ENCODE data around the gene PID1.
"Not testable (repeated sequence)": the region's sequence is repeated elsewhere in the genome, so short reads cannot be mapped to it uniquely, and the experiment has no call there.

Gene PID1

DNA sequence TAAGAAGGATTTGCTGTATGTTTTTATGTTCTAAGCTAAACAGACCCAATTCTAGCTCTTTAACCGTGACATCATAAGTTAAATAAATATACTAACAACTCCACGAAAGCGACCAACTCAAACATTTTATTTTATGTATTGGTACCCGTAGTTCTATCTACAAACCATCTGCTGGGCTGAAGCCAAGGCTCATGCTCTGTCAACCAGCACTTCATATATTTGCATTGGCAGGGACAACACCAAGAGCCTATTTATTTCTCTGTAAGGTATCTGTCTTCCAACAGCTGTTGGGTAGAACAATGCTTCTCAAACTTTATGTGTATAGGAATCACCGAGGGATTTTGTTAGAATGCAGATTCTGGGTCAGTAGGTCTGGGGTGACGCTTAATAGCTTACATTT lies 64.5 kb downstream of the PID1 start:
- DNase-seq, result no peak

DNA sequence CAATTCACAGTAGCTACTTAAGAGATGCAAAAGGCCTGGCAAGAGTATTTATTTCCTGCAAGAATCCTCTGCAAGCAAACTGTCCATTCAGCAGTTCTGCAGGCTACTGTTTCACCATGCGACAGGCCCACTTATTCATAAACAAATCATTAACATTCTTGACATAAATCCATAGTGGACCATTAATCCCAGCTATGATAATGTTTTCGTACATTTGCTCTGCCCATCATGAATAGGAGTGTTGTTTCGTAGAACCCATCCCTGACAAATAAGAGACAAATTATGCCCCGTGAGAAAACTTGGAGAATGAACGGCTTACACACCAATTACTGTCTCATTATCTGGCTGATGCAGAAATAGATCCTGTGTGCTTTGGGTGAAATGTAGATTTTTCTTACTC lies 65.4 kb downstream of the PID1 start:
- DNase-seq, result no peak

DNA sequence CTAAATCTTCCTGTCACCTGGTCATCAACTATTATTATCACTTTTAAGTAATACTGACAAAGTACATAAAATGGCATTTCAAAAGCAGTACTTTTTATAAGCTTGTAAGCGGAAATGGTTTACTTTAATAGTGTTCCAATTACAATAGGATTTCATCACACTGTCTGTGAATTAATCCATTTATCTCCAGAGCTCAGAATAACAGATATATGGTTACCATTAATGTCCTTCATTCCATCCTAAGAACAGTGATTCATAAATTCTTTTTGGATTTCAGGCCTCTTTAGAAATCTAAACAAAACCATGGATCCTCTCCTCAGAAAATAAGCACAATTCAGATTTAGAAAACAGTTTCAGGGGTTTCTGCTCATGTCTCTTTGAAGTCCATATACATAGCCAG lies 68.4 kb downstream of the PID1 start:
- DNase-seq, result no peak

DNA sequence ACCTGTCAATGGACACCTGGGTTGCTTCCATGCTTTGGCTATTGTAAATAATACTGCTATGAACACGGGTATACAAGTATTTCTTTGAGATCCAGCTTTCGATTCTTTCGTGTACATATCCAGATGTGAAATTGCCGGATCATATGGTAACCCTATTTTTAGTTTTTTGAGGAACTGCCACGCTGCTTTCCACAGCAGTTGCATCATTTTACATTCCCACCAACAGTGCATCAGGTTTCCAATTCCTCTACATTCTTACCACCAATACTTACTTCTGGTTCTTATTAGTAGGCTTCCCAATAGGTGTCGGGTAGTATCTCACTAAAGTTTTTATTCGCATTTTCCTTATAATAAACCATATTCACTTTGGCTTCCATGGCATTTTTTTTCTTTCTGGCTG lies 69.6 kb downstream of the PID1 start:
- no peak for DNase-seq

DNA sequence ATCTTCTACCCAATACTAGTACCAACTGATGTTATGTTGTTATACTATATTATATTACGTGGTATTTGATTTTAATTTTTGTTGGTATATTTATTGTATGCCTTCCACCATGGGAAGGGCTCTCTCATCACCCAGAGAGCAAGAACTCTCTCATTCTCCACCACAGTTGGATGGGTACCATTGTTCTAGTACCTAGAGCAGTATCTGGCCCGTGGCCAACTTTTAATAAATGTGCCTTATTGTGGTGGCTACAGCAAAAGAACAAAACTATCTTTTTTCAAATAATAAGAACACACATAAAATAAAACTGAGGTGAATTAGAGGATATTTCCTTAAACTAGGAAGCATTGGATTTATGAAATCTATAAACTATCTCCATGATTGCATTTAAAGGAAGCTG lies 71.8 kb downstream of the PID1 start:
- no peak for DNase-seq

DNA sequence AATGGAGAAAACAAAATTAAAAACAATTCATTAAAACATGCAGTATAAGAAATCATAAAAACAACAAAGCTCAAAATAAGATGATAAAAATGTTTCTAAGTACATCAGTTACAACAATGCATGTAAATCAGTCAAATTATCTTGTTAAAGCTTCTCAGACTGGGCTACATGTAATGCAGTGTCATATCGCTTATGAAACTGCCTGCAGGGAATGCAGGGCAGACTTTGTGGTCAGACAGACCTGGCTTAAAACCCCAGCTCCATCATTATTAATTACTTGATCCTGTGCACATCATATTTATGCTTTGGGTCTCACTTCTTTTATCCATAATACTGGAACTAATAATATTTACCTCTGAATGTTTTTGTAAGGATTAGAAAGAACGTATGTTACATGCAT lies 74.6 kb downstream of the PID1 start:
- DNase-seq, result no peak

DNA sequence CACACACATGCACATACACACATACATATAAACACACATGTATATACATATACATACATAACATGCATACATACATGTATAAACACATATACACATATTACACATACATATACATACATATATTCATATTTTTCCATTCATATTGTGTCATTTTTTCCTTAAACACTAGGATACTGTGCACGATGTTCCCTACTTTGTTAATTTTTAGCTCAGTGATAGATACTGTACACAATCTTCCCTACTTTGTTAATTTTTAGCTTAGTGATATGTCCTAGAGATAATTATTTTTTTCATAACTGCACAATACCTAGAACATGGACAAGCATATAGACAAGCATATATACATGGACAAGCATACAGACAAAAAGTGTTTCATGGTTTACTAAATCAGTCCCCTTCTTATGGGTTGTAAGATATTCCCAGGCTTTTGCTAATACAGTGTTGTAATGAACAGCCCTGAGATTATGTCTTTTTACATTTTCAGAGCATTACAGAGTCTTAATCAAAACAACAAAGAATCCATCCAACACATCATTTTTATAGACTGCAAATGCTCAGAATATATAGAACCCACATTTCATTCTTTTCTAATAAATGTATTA lies 75.6 kb downstream of the PID1 start:
- no peak for DNase-seq

DNA sequence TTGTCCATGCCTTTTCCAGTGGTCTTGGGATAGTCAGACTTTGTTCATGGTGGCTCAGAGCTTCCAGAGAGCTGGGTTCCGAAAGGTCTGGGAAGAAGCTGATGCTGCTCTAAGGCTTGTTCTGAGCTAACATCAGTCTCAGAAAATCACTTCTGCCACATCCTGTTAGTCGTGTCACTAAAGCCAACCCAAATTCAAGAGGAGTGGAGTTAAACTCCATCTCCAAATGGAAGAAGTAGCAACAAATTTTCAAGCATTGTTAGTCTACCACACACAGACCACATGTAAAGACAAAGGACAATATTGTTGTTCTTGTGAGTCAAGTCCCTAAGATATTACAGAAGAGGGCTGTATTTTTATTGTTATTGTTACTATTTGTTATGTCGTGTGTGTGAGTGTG lies 77.8 kb downstream of the PID1 start:
- no peak for DNase-seq

DNA sequence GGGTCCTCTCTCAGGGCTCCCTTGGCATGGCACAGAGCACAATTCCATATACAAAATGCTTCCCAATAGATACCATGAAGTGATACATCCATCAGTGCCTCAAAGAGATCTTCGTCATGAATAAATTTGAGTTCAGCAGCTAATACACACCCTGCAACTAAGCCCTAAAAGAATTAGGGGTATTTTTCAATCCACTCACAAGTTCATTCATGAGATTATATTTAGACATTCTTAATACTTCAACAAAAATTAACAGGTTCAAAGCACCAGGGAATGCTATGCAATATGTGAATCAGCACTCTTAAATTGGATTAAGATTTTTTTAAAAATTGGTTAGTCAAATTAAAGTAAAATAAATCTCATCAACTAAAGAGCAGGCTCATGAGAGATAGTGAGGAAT lies 79.7 kb downstream of the PID1 start:
- DNase-seq, result no peak

DNA sequence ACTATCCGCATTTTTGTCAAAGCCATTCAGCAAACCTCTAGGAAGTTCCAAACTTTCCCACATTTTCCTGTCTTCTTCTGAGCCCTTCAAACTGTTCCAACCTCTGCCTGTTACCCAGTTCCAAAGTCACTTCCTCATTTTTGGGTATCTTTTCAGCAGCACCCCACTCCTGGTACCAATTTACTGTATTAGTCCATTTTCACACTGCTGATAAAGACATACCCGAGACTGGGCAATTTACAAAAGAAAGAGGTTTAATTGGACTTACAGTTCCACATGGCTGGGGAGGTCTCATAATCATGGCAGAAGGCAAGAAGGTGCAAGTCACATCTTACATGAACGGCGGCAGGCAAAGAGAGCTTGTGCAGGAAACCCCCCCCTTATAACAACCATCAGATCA lies 84.0 kb downstream of the PID1 start:
- DNase-seq, result not testable (repeated sequence)

DNA sequence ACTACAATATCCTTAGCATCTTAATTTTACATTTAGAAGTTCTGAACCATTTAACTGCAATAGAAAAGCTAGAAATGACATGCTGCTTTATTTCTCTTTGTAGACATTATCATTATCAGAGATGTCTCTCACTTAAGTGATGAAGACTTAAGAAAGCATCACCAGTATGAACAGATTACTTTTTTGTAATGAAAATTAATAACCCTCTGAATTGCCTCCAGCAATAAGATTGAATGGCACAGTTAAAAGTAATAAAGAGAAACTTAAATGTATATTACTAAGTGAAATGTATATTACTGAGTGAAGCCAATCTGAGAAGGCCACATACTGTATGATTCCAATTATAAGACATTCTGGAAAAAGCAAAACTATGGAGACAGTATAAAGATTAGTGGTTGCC lies 89.4 kb downstream of the PID1 start:
- no peak for DNase-seq

DNA sequence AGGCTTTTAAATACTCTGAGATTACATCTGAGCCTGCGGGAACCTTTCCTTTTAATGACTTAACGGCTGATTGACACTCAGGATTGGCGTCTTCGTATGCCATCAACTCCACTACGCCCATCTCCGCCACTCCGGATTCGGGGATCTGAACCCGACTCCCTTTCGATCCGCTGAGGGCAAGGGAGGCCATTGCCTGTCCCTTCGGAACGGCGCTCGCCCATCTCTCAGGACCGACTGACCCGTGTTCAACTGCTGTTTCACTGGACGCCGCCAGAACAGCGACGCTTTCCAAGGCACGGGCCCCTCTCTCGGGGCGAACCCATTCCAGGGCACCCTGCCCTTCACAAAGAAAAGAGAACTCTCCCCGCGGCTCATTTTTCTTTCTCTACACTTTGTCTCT lies 90.4 kb downstream of the PID1 start:
- no peak for DNase-seq

DNA sequence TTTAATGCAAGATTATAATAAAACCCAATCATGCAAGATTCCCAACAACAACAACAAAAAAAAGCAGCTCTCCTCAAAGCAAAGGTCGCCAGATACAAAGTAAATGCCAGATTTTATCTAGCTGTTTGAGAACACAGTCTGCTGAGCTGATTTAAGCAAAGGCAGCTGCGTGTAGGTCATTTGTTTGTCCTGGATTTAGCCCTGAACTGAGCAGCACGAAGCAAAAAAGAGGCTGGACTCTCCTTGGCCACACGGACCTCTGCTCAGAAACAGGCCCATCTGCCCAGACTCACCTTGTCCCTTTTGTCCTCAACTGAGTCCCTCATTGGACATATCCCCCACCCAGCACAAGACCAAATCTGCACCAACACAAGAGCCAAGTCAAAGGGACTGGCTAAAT lies 91.5 kb downstream of the PID1 start:
- no peak for DNase-seq

DNA sequence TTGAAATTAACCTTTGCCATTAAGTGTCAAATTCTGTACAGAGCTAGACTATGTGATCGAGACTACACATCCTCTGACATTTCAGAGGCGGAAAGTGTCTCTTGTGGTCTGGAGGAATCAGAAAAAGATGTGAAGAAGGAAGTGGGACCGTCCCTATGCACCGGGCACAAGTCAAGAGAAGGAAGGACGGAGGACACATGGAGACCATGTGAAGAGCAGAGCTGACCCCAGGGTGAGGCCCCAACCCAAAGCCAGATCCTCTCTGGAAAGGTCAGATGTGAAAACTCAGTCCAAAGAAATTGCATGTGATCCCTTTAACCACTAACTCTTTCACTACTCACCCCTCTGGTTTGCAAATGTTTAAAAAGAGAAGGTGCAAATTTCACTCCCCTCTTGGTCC lies 92.4 kb downstream of the PID1 start:
- no peak for DNase-seq

DNA sequence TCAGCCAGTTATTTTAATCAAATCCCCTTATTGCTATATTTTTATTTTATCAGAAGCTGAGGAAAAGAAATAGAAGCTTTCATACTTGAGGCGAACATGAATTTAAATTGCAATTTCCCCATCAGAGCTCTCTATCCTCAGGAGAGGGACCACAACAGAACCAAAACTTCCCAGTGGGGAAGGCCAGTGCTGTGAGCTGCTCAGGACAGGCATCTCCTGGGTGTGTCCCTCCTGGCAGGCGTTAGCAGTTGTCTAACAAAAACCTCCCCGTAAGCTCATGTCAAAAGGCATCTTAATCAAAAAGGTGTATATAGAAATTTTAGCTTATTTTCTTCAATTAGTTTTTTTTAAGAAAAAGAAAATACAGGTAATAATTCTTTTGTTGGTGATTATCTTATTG lies 93.0 kb downstream of the PID1 start:
- DNase-seq, result no peak

DNA sequence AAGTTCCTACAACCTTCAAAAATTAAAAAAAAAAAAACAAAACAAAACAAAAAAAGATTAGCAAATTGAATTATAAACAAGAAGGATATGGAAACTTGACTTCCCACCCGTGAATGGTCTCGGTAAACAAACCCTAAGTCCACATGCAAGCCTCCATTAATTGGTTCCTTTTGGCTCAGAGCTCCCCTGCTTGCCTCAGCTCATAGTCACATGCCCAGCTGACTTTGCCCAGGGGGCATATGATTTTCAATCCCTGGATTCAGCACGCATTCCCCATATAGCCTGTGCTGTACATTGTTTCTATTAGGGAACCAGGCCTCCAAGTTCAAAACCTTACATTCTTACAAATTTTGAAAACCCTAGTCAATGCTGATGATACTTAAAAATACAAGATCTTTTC lies 95.0 kb downstream of the PID1 start:
- DNase-seq, result no peak

DNA sequence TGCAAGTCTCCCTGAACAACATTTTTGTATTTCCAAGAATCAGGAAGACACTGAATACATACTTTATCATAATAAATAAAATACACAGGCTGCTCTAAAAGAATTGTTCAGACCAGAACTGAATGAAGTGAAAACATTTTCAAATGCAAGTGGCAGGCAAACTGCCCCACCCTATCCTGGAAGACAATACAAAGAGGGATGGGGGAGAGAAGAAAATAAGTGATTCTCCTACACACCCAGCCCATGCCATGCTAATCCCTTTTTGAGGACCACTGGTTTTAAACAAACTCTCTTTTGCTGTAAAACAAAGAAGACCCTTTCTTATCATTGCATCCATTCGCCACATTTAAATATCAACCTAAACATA lies 95.6 kb downstream of the PID1 start:
- no peak for DNase-seq

DNA sequence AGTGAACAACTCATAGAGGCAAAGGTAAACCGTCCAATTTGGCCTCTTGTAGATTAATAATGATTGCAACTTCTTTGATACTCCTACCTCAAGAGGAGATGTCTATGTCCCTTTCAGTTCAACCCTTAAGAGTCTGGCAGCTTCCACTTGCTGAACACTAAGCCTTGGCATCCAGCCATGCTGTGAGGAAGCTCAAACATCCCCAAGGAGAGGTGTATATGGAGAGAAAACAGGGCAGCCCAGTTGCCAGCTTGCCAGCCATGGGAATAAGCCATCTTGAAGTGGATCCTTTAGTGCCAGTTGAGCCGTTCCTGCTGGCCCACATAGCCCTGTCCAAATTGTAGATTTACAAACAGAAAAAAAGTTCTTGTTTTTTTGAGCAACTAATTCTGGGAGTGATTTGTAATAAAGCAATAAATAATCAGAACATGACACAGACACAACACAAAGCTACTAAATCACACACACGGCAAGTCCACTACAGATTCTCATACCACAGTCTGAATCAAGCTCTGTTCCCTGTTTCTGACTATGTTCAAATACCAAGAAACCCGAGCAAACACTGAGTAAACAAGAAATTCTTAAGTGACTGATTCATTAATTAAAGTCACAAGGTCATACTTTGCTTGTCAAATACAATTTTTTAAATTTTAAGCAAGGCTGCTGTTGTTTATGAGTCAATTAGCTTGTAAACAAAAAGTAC lies 96.1 kb downstream of the PID1 start:
- no peak for DNase-seq

DNA sequence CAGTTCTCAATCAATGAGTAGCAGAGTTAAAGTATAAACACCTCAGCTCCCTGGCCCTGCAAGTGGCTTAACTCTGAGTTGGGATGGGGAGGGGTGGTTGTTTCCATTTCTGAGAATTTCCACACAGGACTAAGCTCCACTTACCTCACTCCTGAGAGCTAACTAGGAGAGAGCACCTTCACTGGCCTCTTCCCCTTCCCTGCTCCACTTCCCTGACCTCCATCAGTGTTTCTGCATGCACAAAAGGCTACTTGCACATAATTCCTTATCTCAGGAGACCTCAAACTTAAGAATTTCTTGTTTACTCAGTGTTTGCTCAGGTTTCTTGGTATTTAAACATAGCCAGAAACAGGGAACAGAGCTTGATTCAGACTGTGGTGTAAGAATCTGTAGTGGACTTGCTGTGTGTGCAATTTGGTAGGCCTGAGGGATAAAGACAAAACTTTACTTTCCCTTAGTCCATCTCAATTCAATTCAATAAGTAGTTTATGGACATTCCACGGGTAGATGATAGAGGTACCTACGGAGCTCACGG lies 97.2 kb downstream of the PID1 start:
- DNase-seq, result no peak

DNA sequence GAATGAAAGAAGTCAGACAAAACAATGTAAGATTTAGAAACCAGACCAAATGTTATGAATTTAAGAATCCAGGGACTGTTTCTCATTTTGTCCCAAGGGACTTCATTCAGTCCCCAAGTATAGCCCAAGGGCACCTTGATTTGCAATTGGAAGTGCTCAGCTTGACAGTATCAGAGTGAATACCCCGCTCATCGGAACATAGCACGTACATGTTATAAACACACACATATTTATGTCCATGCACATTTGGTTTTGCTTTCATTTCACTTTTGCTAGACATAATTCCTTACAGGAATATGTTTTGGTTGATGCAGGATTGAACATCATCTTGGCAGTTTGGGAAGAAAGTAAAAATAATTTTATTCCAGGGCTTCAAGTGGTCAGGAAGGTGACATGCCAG lies 100.2 kb downstream of the PID1 start:
- DNase-seq, result no peak

DNA sequence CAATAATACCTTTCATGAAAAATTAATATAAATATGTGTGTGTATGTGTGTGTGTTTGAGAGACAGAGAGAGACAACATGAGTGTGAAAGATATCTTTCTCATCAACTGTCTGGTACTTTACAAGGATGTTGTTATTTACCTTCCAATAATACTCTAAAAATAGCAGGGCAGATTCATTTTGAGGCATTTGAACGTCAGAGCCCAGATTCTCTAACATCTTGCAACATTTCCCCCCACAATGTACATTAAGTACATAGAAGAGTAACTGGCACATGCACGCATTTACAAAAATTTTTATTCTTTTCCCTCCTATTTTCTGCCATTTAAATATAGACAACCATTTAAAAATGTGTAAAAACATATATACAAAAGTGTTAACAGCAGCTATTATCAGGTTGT lies 100.9 kb downstream of the PID1 start:
- DNase-seq, result no peak

DNA sequence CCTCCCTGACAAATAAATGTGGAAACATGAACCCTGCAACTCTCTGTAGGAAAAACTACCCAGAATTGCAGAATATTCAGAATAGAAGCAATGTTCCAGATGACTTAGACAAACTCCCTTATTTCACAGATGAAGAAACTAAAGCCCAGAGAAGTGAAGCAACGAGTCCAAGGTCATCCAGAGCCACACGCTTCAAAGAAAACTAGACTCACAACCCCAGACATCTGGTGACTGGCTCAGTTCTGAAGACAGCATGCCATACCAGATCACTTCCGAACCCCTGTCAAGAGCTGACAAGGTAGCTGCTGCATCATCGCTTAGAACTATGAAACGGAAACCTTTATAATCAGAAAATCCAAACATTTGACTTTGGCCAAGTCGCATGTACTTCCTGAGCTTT lies 101.3 kb downstream of the PID1 start:
- no peak for DNase-seq

DNA sequence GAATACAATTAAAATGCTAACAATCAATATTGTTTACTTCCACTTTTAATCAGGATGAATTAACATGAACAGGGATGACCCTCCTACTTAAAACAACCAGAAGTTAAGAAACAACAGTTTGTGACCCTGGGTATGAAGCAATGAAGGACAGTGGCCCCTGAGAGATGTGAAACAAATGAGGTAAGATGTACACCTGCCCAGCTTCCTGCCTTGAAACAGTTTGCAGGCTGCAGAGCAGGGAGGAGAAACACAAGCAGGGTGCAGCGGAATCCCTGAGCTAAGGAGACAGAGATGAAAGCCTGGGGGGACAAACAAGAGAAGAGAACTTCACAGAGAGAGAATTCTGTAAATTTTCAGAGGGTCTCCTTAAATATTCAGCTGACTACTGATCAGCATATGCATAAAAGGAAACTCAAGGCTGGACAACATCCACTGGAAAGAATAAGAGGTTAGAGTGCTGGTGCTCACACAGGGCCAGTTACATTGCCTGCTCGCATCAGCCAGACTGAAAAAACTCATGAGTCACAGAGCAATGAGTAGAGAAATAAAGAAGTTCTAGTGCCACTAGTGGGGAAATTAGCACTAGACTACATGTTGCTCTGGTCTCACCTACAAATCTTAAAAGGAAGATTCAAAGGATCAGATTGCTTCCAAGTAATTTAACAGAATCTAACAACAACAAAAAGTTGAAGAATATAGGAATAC lies 106.4 kb downstream of the PID1 start:
- DNase-seq, result no peak

DNA sequence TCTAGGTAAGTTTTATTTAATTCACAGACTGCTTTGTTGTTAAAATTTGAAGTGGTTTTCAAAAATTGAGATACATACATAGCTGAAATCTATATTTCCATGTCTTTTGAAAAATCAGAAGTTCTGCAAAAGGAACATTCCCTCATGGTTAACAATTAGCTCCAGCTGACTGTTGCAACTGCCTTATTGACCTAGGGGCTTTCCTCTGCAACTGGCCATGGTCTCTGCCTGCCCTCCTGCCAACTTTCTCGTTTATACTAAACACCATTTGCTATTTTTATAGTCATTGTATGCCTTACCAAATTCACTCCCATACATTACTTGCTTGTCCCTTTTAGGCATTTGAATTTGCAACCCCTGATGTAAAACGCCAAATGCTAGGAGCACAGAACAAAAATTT lies 107.2 kb downstream of the PID1 start:
- no peak for DNase-seq

DNA sequence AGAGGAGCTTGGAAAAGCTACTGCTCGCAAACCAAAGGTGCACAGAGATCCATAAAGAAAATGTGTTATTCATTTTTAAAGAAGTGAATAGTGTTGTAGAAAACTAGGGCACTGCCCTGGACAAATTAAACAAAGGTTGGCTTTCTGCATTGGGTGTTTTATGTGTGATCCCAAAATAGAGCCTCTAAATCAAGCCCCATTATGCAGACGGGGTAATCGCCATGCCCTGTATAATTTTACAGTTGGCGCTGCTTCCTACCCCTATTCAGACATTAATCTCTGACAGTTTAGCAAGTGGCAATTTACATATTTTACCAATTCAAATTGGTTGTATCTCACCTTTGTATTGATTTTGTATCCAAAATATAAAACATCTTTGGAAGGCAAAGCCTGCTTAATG lies 109.1 kb downstream of the PID1 start:
- no peak for DNase-seq
